Ishikawa (cell line): ENCODE measurements around the gene SETD1A.

Source experiments
- CEBPB ChIP-seq: IDR thresholded peaks from 2 replicates; pipeline ENCODE4 v1.6.1; 2012
- CREB1 ChIP-seq: IDR thresholded peaks from 2 replicates; pipeline ENCODE4 v1.6.1; 2012; ENCODE audit warnings: low read depth
- EGR1 ChIP-seq: IDR thresholded peaks from 2 replicates; pipeline ENCODE4 v1.6.1; 2012
- EP300 ChIP-seq: IDR thresholded peaks from 2 replicates; pipeline ENCODE4 v1.6.1; 2012; ENCODE audit warnings: borderline replicate concordance
- FOXM1 ChIP-seq: IDR thresholded peaks from 2 replicates; pipeline ENCODE4 v1.6.1; 2012; ENCODE audit warnings: low read depth, borderline replicate concordance
- NFIC ChIP-seq: IDR thresholded peaks from 2 replicates; pipeline ENCODE4 v1.6.1; 2012
- RAD21 ChIP-seq: IDR thresholded peaks from 2 replicates; pipeline ENCODE4 v1.6.1; 2012; ENCODE audit warnings: low read depth
- TAF1 ChIP-seq: IDR thresholded peaks from 2 replicates; pipeline ENCODE4 v1.6.1; 2012; ENCODE audit warnings: low read depth, mild to moderate bottlenecking
- TCF12 ChIP-seq: IDR thresholded peaks from 2 replicates; pipeline ENCODE4 v1.6.1; 2012; ENCODE audit warnings: low read depth
- TEAD4 ChIP-seq: IDR thresholded peaks from 2 replicates; pipeline ENCODE4 v1.6.1; 2012
- YY1 ChIP-seq: IDR thresholded peaks from 2 replicates; pipeline ENCODE4 v1.6.1; 2012; ENCODE audit warnings: low read depth
- ZBTB7A ChIP-seq: IDR thresholded peaks from 2 replicates; pipeline ENCODE4 v1.6.1; 2012; ENCODE audit warnings: low read depth
- TF ChIP-seq, protein P1 (sequence below): IDR thresholded peaks from 2 replicates; pipeline ENCODE4 v1.6.1; 2012
- TF ChIP-seq, protein P2 (sequence below): IDR thresholded peaks from 2 replicates; pipeline ENCODE4 v1.6.1; 2012
- TF ChIP-seq, protein P3 (sequence below): IDR thresholded peaks from 2 replicates; pipeline ENCODE4 v1.6.1; 2012; ENCODE audit warnings: low read depth, mild to moderate bottlenecking

Gene SETD1A

DNA sequence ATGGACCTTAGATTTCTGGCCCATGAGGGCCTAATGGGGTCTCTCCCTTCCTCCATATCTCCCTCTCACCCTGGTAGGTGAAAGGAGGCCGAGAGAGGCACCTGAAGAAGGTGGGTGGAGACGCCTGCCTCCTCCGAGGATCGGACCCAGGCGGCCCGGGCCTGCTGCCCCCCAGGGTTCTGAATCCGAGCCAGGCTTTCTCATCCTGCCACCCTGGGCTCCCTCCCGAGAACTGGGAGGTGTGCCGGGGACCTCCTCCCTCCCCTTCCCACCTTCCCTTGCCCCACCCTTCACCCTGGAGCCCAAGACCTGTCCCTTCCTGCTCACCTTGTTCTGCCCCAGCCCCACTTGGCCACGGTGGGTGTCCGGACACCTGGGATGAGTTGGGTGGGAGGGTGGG is 29.2 kb upstream of the SETD1A start:
- TF ChIP-seq TCF12 = 0 out of 2 replicates have a peak, but pooled peaks have one; percentile 15
- no peak for TF ChIP-seq NFIC

- TF ChIP-seq, protein P1, sequence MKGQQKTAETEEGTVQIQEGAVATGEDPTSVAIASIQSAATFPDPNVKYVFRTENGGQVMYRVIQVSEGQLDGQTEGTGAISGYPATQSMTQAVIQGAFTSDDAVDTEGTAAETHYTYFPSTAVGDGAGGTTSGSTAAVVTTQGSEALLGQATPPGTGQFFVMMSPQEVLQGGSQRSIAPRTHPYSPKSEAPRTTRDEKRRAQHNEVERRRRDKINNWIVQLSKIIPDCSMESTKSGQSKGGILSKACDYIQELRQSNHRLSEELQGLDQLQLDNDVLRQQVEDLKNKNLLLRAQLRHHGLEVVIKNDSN = no peak
- TF ChIP-seq FOXM1 (no peak), ZBTB7A (no peak), CREB1 (no peak), TEAD4 (no peak), RAD21 (no peak), EP300 (no peak), EGR1 (no peak), TCF12 (no peak), TAF1 (no peak), NFIC (no peak), CEBPB (no peak), YY1 (no peak)
- TF ChIP-seq, protein P2, sequence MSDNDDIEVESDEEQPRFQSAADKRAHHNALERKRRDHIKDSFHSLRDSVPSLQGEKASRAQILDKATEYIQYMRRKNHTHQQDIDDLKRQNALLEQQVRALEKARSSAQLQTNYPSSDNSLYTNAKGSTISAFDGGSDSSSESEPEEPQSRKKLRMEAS = no peak
- TF ChIP-seq, protein P3, sequence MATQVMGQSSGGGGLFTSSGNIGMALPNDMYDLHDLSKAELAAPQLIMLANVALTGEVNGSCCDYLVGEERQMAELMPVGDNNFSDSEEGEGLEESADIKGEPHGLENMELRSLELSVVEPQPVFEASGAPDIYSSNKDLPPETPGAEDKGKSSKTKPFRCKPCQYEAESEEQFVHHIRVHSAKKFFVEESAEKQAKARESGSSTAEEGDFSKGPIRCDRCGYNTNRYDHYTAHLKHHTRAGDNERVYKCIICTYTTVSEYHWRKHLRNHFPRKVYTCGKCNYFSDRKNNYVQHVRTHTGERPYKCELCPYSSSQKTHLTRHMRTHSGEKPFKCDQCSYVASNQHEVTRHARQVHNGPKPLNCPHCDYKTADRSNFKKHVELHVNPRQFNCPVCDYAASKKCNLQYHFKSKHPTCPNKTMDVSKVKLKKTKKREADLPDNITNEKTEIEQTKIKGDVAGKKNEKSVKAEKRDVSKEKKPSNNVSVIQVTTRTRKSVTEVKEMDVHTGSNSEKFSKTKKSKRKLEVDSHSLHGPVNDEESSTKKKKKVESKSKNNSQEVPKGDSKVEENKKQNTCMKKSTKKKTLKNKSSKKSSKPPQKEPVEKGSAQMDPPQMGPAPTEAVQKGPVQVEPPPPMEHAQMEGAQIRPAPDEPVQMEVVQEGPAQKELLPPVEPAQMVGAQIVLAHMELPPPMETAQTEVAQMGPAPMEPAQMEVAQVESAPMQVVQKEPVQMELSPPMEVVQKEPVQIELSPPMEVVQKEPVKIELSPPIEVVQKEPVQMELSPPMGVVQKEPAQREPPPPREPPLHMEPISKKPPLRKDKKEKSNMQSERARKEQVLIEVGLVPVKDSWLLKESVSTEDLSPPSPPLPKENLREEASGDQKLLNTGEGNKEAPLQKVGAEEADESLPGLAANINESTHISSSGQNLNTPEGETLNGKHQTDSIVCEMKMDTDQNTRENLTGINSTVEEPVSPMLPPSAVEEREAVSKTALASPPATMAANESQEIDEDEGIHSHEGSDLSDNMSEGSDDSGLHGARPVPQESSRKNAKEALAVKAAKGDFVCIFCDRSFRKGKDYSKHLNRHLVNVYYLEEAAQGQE = no peak
Measured at GRCh38 chr16:30929167-30929566, 28.4 kb upstream of the SETD1A start.

- TF ChIP-seq TCF12 (no peak), YY1 (no peak), TEAD4 (no peak), RAD21 (no peak), EGR1 (no peak), FOXM1 (no peak), EP300 (no peak)
- TF ChIP-seq, protein P2 = no peak
- TF ChIP-seq, protein P1 = no peak
Measured at GRCh38 chr16:30930160-30930571, 27.4 kb upstream of the SETD1A start.

- TF ChIP-seq FOXM1 = no peak
- no peak for TF ChIP-seq NFIC
- TF ChIP-seq CREB1 = no peak
- no peak for TF ChIP-seq TEAD4
- no peak for TF ChIP-seq YY1
- no peak for TF ChIP-seq TAF1
- no peak for TF ChIP-seq EGR1
- TF ChIP-seq, protein P3 = no peak
- no peak for TF ChIP-seq RAD21
- TF ChIP-seq, protein P2 = no peak
- TF ChIP-seq TCF12 = no peak
- TF ChIP-seq, protein P1 = no peak
- no peak for TF ChIP-seq CEBPB
- no peak for TF ChIP-seq ZBTB7A
Measured at GRCh38 chr16:30931068-30931650, 26.4 kb upstream of the SETD1A start.

DNA sequence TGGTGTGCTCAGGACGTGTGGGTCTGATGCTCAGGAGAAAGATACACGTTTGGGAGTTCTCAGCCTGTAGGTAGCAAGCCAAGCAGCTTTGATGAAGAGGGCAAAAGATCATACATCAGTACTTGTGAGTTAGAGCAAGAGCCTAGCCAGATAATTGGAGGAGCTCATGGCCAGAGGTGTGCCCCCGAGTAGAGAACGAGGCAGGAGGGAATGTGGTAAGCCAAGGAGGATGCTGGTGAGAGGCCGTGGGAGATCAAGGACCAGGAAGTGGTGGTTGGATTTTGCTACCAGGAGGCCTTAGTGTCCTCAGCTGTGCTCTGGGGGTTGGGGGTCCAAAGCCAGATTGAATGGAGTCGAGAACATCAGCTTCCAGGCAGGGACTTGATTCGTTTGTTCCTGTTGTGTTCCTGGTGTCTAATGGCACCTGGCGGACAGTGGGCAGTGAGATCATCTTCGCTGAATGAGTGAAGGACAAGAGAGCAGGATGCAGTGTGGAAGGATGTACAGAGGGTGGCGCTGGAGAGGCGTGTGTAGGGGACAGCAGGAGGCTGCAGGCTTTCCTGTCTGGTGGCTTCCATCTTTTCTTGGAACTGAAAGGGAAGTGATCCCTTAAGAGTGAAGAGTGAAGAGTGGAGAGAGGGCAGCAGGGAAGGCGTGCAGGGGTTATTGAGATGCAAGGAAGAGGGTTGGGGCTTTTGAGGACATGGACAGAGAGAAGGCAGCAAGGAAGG is 22.6 kb upstream of the SETD1A start:
- TF ChIP-seq EGR1 = no peak
- TF ChIP-seq ZBTB7A = no peak
- TF ChIP-seq FOXM1 = no peak
- TF ChIP-seq YY1 = no peak
- no peak for TF ChIP-seq TCF12
- TF ChIP-seq NFIC = no peak
- TF ChIP-seq RAD21 = peak; percentile 46
- TF ChIP-seq, protein P2 = no peak
